DOHH2 (cell line): ENCODE results near the gene CNR2.
A peak's percentile ranks its signal among the peaks of the same experiment; 100 is the strongest.

Source experiments
- H3F3A ChIP-seq: fragments of 200-600 bp; sonication (generic), shearing (Covaris generic); 2 replicates; pipeline ENCODE4 v1.6.0; 2016; ENCODE audit warnings: antibody characterized with exemption, mild to moderate bottlenecking; ENCODE audit not compliant: control insufficient read depth, insufficient read depth
- H3K27ac ChIP-seq: fragments of 200-600 bp; sonication (generic); 2 replicates; pipeline ENCODE4 v1.5.1; 2014; ENCODE audit warnings: low read depth, mild to moderate bottlenecking, low read length, moderate library complexity
- H3K27me3 ChIP-seq: fragments of 200-600 bp; sonication (generic); 2 replicates; pipeline ENCODE4 v1.6.1; 2014; ENCODE audit warnings: mild to moderate bottlenecking, low read length, mixed read lengths; ENCODE audit not compliant: control insufficient read depth
- H3K36me3 ChIP-seq: fragments of 200-600 bp; sonication (generic); 2 replicates; pipeline ENCODE4 v1.6.1; 2014; ENCODE audit warnings: mild to moderate bottlenecking, low read length, moderate library complexity, mixed read lengths; ENCODE audit not compliant: control insufficient read depth
- H3K4me1 ChIP-seq: fragments of 200-600 bp; sonication (generic); 2 replicates; pipeline ENCODE4 v1.6.1; 2014; ENCODE audit warnings: mild to moderate bottlenecking, low read length, mixed read lengths; ENCODE audit not compliant: control insufficient read depth
- H3K4me2 ChIP-seq: fragments of 200-600 bp; sonication (generic); 2 replicates; pipeline ENCODE4 v1.6.0; 2014; ENCODE audit warnings: mild to moderate bottlenecking, low read length, moderate library complexity
- H3K4me3 ChIP-seq: fragments of 200-600 bp; sonication (generic); 2 replicates; pipeline ENCODE4 v1.5.1; 2014; ENCODE audit warnings: mild to moderate bottlenecking, low read length, mixed read lengths
- H3K79me2 ChIP-seq: fragments of 200-600 bp; sonication (generic); 2 replicates; pipeline ENCODE4 v1.6.1; 2014; ENCODE audit warnings: mild to moderate bottlenecking, low read length, mixed read lengths; ENCODE audit not compliant: control insufficient read depth
- H3K9me2 ChIP-seq: fragments of 200-600 bp; sonication (generic); replicated peaks from 2 replicates; pipeline ENCODE4 v1.6.1; 2014; ENCODE audit warnings: mild to moderate bottlenecking, low read length, mixed read lengths; ENCODE audit not compliant: control insufficient read depth
- H3K9me3 ChIP-seq: fragments of 200-600 bp; sonication (generic); 2 replicates; pipeline ENCODE4 v1.6.1; 2014; ENCODE audit warnings: antibody characterized with exemption, low read length, mixed read lengths; ENCODE audit not compliant: control insufficient read depth, insufficient read depth
- H4K20me1 ChIP-seq: fragments of 200-600 bp; sonication (generic); 2 replicates; pipeline ENCODE4 v1.6.0; 2014; ENCODE audit warnings: low read depth, mild to moderate bottlenecking, antibody characterized with exemption, low read length, moderate library complexity; ENCODE audit not compliant: control insufficient read depth, insufficient read depth
- EZH2phosphoT487 ChIP-seq: fragments of 200-600 bp; sonication (generic); IDR thresholded peaks from 2 replicates; pipeline ENCODE4 v1.6.1; 2017; ENCODE audit warnings: borderline replicate concordance, mild to moderate bottlenecking, antibody characterized with exemption, low read length, moderate library complexity, mixed read lengths
- TF ChIP-seq, protein P1 (sequence below): fragments of 200-600 bp; sonication (generic); IDR thresholded peaks from one replicate; pipeline ENCODE4 v1.5.1; 2014; ENCODE audit warnings: antibody characterized with exemption, mild to moderate bottlenecking, low read depth, low read length; ENCODE audit not compliant: poor library complexity, severe bottlenecking

The CNR2 gene

GRCh38 chr1:23908453-23909341, 4.5 kb downstream of the CNR2 start:
- TF ChIP-seq, protein P1, sequence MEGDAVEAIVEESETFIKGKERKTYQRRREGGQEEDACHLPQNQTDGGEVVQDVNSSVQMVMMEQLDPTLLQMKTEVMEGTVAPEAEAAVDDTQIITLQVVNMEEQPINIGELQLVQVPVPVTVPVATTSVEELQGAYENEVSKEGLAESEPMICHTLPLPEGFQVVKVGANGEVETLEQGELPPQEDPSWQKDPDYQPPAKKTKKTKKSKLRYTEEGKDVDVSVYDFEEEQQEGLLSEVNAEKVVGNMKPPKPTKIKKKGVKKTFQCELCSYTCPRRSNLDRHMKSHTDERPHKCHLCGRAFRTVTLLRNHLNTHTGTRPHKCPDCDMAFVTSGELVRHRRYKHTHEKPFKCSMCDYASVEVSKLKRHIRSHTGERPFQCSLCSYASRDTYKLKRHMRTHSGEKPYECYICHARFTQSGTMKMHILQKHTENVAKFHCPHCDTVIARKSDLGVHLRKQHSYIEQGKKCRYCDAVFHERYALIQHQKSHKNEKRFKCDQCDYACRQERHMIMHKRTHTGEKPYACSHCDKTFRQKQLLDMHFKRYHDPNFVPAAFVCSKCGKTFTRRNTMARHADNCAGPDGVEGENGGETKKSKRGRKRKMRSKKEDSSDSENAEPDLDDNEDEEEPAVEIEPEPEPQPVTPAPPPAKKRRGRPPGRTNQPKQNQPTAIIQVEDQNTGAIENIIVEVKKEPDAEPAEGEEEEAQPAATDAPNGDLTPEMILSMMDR, result no peak
- TF ChIP-seq EZH2phosphoT487, result no peak
- Histone ChIP-seq H4K20me1 (no peaks in the 10 kb centered on the region), H3F3A (peaks cover 46% of the 10 kb centered on the region), H3K4me2 (peak overlapping the region; percentile 98), H3K4me3 (peak overlapping the region; percentile 80), H3K27ac (peak overlapping the region; percentile 99), H3K9me2 (no peaks in the 10 kb centered on the region), H3K4me1 (peaks cover 100% of the 10 kb centered on the region), H3K9me3 (no peaks in the 10 kb centered on the region), H3K27me3 (no peaks in the 10 kb centered on the region), H3K36me3 (peaks cover 38% of the 10 kb centered on the region), H3K79me2 (peaks cover 53% of the 10 kb centered on the region)

DNA sequence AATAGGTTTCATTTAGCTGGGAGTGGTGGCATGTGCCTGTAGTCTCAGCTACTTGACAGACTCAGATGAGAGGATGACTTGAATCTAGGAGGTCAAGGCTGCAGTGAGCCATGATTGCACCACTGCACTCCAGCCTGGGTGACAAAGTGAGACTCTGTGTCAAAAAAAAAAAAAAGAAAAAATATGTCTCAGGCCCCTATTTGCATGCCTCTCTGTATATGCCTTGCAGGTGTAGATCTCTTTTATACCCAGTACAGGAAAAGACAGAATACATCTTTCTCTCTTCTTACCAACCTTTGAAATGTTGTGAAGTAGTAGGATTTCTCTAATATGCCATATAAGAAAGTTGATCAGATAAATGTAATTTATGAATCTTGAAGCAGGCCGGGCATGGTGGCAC, 6.4 kb downstream of the CNR2 start:
- no peaks in the 10 kb centered on the region for H3K9me2 ChIP-seq
- peak overlapping the region; percentile 98 for H3K4me2 ChIP-seq
- H3K27ac ChIP-seq, result peak overlapping the region; percentile 99
- H3K4me3 ChIP-seq, result peak overlapping the region; percentile 80
- peaks cover 57% of the 10 kb centered on the region for H3K79me2 ChIP-seq
- TF ChIP-seq EZH2phosphoT487, result no peak
- TF ChIP-seq, protein P1, result no peak
- no peaks in the 10 kb centered on the region for H3K9me3 ChIP-seq
- H4K20me1 ChIP-seq, result no peaks in the 10 kb centered on the region
- no peaks in the 10 kb centered on the region for H3K27me3 ChIP-seq
- peaks cover 41% of the 10 kb centered on the region for H3K36me3 ChIP-seq
- H3F3A ChIP-seq, result peaks cover 38% of the 10 kb centered on the region
- H3K4me1 ChIP-seq, result peaks cover 88% of the 10 kb centered on the region

GRCh38 chr1:23905461-23906025, 7.6 kb downstream of the CNR2 start:
- TF ChIP-seq EZH2phosphoT487, result no peak
- TF ChIP-seq, protein P1, result no peak
- H3K4me1 ChIP-seq, result peaks cover 88% of the 10 kb centered on the region

More at GRCh38 chr1:23905461-23906025, 7.6 kb downstream of the CNR2 start:
- Histone ChIP-seq H3K79me2 (peaks cover 61% of the 10 kb centered on the region), H3K27ac (peak overlapping the region; percentile 99), H4K20me1 (no peaks in the 10 kb centered on the region), H3K9me3 (no peaks in the 10 kb centered on the region), H3K9me2 (no peaks in the 10 kb centered on the region), H3K4me2 (peak overlapping the region; percentile 98), H3K4me3 (peak overlapping the region; percentile 40; the same call in 1 of the 2 replicates), H3K36me3 (peaks cover 48% of the 10 kb centered on the region), H3K27me3 (no peaks in the 10 kb centered on the region), H3F3A (peaks cover 28% of the 10 kb centered on the region)
